IPS-20b (cell line): ENCODE measurements around the gene MBIP.
"Not testable (repeated sequence)": the region's sequence is repeated elsewhere in the genome, so short reads cannot be mapped to it uniquely, and the experiment has no call there.

Experiments
- H3K27ac ChIP-seq: one replicate; pipeline ENCODE4 v1.5.1; 2013; ENCODE audit warnings: low read length
- H3K27me3 ChIP-seq: 2 replicates; pipeline ENCODE4 v1.6.1; 2013; ENCODE audit warnings: mild to moderate bottlenecking, low read length, inconsistent platforms; ENCODE audit not compliant: insufficient read depth
- H3K36me3 ChIP-seq: 2 replicates; pipeline ENCODE4 v1.6.1; 2013; ENCODE audit warnings: low read depth, mild to moderate bottlenecking, inconsistent platforms, low read length, moderate library complexity; ENCODE audit not compliant: insufficient read depth
- H3K4me1 ChIP-seq: 2 replicates; pipeline ENCODE4 v1.6.1; 2013; ENCODE audit warnings: mild to moderate bottlenecking, control low read depth, inconsistent platforms, low read length, moderate library complexity; ENCODE audit not compliant: insufficient read depth
- H3K4me3 ChIP-seq: 2 replicates; pipeline ENCODE4 v1.5.1; 2013; ENCODE audit warnings: mild to moderate bottlenecking, low read length, inconsistent platforms
- H3K9ac ChIP-seq: 2 replicates; pipeline ENCODE4 v1.6.1; 2013; ENCODE audit warnings: low read depth, mild to moderate bottlenecking, inconsistent platforms, low read length, moderate library complexity
- H3K9me3 ChIP-seq: 2 replicates; pipeline ENCODE4 v1.6.1; 2013; ENCODE audit warnings: mild to moderate bottlenecking, low read depth, low read length, inconsistent platforms; ENCODE audit not compliant: insufficient read depth

The MBIP gene

GRCh38 chr14:36339816-36340215, 19.4 kb upstream of the MBIP start:
- no peaks in the 10 kb centered on the region for H3K4me1 ChIP-seq
- H3K27me3 ChIP-seq, result no peaks in the 10 kb centered on the region

GRCh38 chr14:36333119-36333518, 12.7 kb upstream of the MBIP start:
- Histone ChIP-seq H3K36me3 (no peaks in the 10 kb centered on the region), H3K9me3 (no peaks in the 10 kb centered on the region), H3K9ac (no peak overlapping the region), H3K27ac (no peak overlapping the region), H3K27me3 (no peaks in the 10 kb centered on the region), H3K4me1 (no peaks in the 10 kb centered on the region), H3K4me3 (no peak overlapping the region)

More at GRCh38 chr14:36339816-36340215, 19.4 kb upstream of the MBIP start:
- Histone ChIP-seq H3K9me3 (no peaks in the 10 kb centered on the region), H3K4me3 (no peak overlapping the region), H3K27ac (no peak overlapping the region), H3K9ac (no peak overlapping the region), H3K36me3 (no peaks in the 10 kb centered on the region)

GRCh38 chr14:36327573-36327972, 7.1 kb upstream of the MBIP start:
- H3K36me3 ChIP-seq, H3K27me3 ChIP-seq, H3K27ac ChIP-seq, H3K9me3 ChIP-seq, H3K4me3 ChIP-seq, H3K9ac ChIP-seq, H3K4me1 ChIP-seq: not testable (repeated sequence)

- H3K27me3 ChIP-seq, result 0 out of 2 replicates have a peak, but pooled peaks cover 7% of the 10 kb centered on the region
- no peaks in the 10 kb centered on the region for H3K9me3 ChIP-seq
- H3K9ac ChIP-seq, result no peak overlapping the region
- H3K27ac ChIP-seq, result no peak overlapping the region
- H3K4me1 ChIP-seq, result no peaks in the 10 kb centered on the region
- no peak overlapping the region for H3K4me3 ChIP-seq
- no peaks in the 10 kb centered on the region for H3K36me3 ChIP-seq
Measured at GRCh38 chr14:36325853-36326252, 5.4 kb upstream of the MBIP start.

- Histone ChIP-seq H3K36me3 (no peaks in the 10 kb centered on the region), H3K9ac (no peak overlapping the region), H3K9me3 (no peaks in the 10 kb centered on the region), H3K27ac (no peak overlapping the region), H3K4me1 (no peaks in the 10 kb centered on the region), H3K4me3 (no peak overlapping the region), H3K27me3 (0 out of 2 replicates have a peak, but pooled peaks cover 7% of the 10 kb centered on the region)
Measured at GRCh38 chr14:36324897-36325296, 4.5 kb upstream of the MBIP start.

GRCh38 chr14:36320897-36321381, 502 bp upstream of the MBIP start:
- Histone ChIP-seq H3K36me3 (no peaks in the 10 kb centered on the region), H3K9me3 (no peaks in the 10 kb centered on the region), H3K4me3 (peak overlapping the region; percentile 91), H3K4me1 (peaks cover 9% of the 10 kb centered on the region; the same call in 1 of the 2 replicates), H3K9ac (no peak overlapping the region), H3K27ac (no peak overlapping the region), H3K27me3 (0 out of 2 replicates have a peak, but pooled peaks cover 7% of the 10 kb centered on the region)

GRCh38 chr14:36319899-36320199, 588 bp downstream of the MBIP start:
- H3K9me3 ChIP-seq, result no peaks in the 10 kb centered on the region
- peak overlapping the region; percentile 91 for H3K4me3 ChIP-seq
- H3K27me3 ChIP-seq, result 0 out of 2 replicates have a peak, but pooled peaks cover 7% of the 10 kb centered on the region
- no peaks in the 10 kb centered on the region for H3K36me3 ChIP-seq
- peak overlapping the region; percentile 91 for H3K9ac ChIP-seq
- peaks cover 17% of the 10 kb centered on the region; the same call in 1 of the 2 replicates for H3K4me1 ChIP-seq
- no peak overlapping the region for H3K27ac ChIP-seq

- H3K4me3 ChIP-seq, result no peak overlapping the region
- no peaks in the 10 kb centered on the region for H3K9me3 ChIP-seq
- no peak overlapping the region for H3K9ac ChIP-seq
- peaks cover 26% of the 10 kb centered on the region; the same call in 1 of the 2 replicates for H3K4me1 ChIP-seq
- H3K27ac ChIP-seq, result no peak overlapping the region
- H3K36me3 ChIP-seq, result no peaks in the 10 kb centered on the region
- 0 out of 2 replicates have a peak, but pooled peaks cover under 1% of the 10 kb centered on the region for H3K27me3 ChIP-seq
Measured at GRCh38 chr14:36317650-36318049, 2.8 kb downstream of the MBIP start.

- peaks cover 26% of the 10 kb centered on the region; the same call in 1 of the 2 replicates for H3K4me1 ChIP-seq
- no peak overlapping the region for H3K27ac ChIP-seq
- H3K27me3 ChIP-seq, result no peaks in the 10 kb centered on the region
- H3K9ac ChIP-seq, result no peak overlapping the region
- no peaks in the 10 kb centered on the region for H3K9me3 ChIP-seq
- no peak overlapping the region for H3K4me3 ChIP-seq
- peaks cover 10% of the 10 kb centered on the region for H3K36me3 ChIP-seq
Measured at GRCh38 chr14:36316131-36316530, 4.3 kb downstream of the MBIP start.

- Histone ChIP-seq H3K4me3 (no peak overlapping the region; the same call in 1 of the 2 replicates), H3K36me3 (peaks cover 19% of the 10 kb centered on the region), H3K27ac (no peak overlapping the region), H3K4me1 (peaks cover 26% of the 10 kb centered on the region; the same call in 1 of the 2 replicates), H3K9ac (no peak overlapping the region), H3K9me3 (no peaks in the 10 kb centered on the region), H3K27me3 (no peaks in the 10 kb centered on the region)
Measured at GRCh38 chr14:36315159-36315853, 5.1 kb downstream of the MBIP start.

- H3K4me1 ChIP-seq, result peaks cover 21% of the 10 kb centered on the region; the same call in 1 of the 2 replicates
- H3K36me3 ChIP-seq, result peaks cover 33% of the 10 kb centered on the region
- H3K27ac ChIP-seq, result no peak overlapping the region
- H3K27me3 ChIP-seq, result no peaks in the 10 kb centered on the region
- no peak overlapping the region for H3K9ac ChIP-seq
- no peak overlapping the region for H3K4me3 ChIP-seq
- H3K9me3 ChIP-seq, result no peaks in the 10 kb centered on the region
Measured at GRCh38 chr14:36313898-36314297, 6.5 kb downstream of the MBIP start.

GRCh38 chr14:36313206-36313605, 7.2 kb downstream of the MBIP start:
- H3K9me3 ChIP-seq, result no peaks in the 10 kb centered on the region
- no peak overlapping the region for H3K4me3 ChIP-seq
- H3K4me1 ChIP-seq, result peaks cover 21% of the 10 kb centered on the region; the same call in 1 of the 2 replicates
- H3K9ac ChIP-seq, result no peak overlapping the region
- H3K27ac ChIP-seq, result no peak overlapping the region
- H3K36me3 ChIP-seq, result peaks cover 40% of the 10 kb centered on the region
- no peaks in the 10 kb centered on the region for H3K27me3 ChIP-seq
